GM12878 (cell line): ENCODE data around the gene RETREG2. TPM values are rescaled to one million over a fixed set of nuclear protein-coding genes. Genes with fewer than 3 reads are reported as not detected.

Experiments
- E2F8 ChIP-seq: fragments of 450-650 bp; IDR thresholded peaks from 2 replicates; pipeline ENCODE4 v1.6.1; 2018; ENCODE audit warnings: mild to moderate bottlenecking, low read depth, moderate library complexity; ENCODE audit not compliant: partially characterized antibody
- HCFC1 ChIP-seq: fragments of 150-350 bp; IDR thresholded peaks from 2 replicates; pipeline ENCODE4 v1.6.1; 2014; ENCODE audit warnings: low read length
- NFIC ChIP-seq: IDR thresholded peaks from 2 replicates; pipeline ENCODE4 v1.6.1; 2012; ENCODE audit warnings: low read depth, mild to moderate bottlenecking, inconsistent platforms, low read length, moderate library complexity
- NFYA ChIP-seq: IDR thresholded peaks from 2 replicates; pipeline ENCODE4 v1.6.1; 2011; ENCODE audit warnings: low read depth, mild to moderate bottlenecking, low read length, improper control_type of control experiment, borderline replicate concordance
- NR2C2 ChIP-seq: IDR thresholded peaks from 2 replicates; pipeline ENCODE4 v1.6.1; 2011; ENCODE audit warnings: borderline replicate concordance, low read depth; ENCODE audit not compliant: control insufficient read depth, insufficient read length
- POU2F2 ChIP-seq: IDR thresholded peaks from 3 replicates; pipeline ENCODE4 v1.6.1; 2011; ENCODE audit warnings: low read depth, mild to moderate bottlenecking, low read length, borderline replicate concordance
- RELA ChIP-seq: fragments of 450-650 bp; IDR thresholded peaks from 2 replicates; pipeline ENCODE4 v1.8.0; 2014; ENCODE audit warnings: borderline replicate concordance; ENCODE audit not compliant: partially characterized antibody
- SIX5 ChIP-seq: IDR thresholded peaks from 2 replicates; pipeline ENCODE4 v1.6.1; 2011; ENCODE audit warnings: mild to moderate bottlenecking, low read depth, low read length, moderate library complexity; ENCODE audit not compliant: severe bottlenecking
- SREBF1 ChIP-seq: IDR thresholded peaks from 2 replicates; pipeline ENCODE4 v1.6.1; 2012; ENCODE audit warnings: mild to moderate bottlenecking, low read length
- SREBF2 ChIP-seq: IDR thresholded peaks from 2 replicates; pipeline ENCODE4 v1.6.1; 2012; ENCODE audit warnings: mild to moderate bottlenecking, low read length
- WRNIP1 ChIP-seq: IDR thresholded peaks from 2 replicates; pipeline ENCODE4 v1.6.1; 2011; ENCODE audit warnings: low read depth, low read length, improper control_type of control experiment, borderline replicate concordance
- polyA plus RNA-seq, 11 experiments: library from polyadenylated mRNA; depleted of rRNA in 4 of 11; unstranded in 6 of 11; stranded (reverse) in 5 of 11; fragments of >200 nt; fragmentation: Nextera tagmentation in 4 of 11; fragmentation: Illumina TruSeq in 1 of 11; extraction: Ambion mirVana in 4 of 11; extraction: Trizol in 1 of 11; gene quantifications; 1 replicate in 1 of 11; 2 replicates in 10 of 11; pipeline versions ENCODE4 v1.2.1 to v1.2.3, GENCODE V29; 2011 to 2016; ENCODE audit warnings: inconsistent platforms in 2 of 11, missing spikeins in 2 of 11, low read depth in 1 of 11
- total RNA-seq, 4 experiments: library from RNA; depleted of rRNA in 3 of 4; stranded (reverse); fragments of >200 nt in 3 of 4; fragmentation: Illumina TruSeq in 1 of 4; extraction: Trizol in 1 of 4; gene quantifications; 2 replicates each; pipeline versions ENCODE4 v1.2.1 to v1.2.3, GENCODE V29; 2013 to 2021
- TF ChIP-seq, protein P1 (sequence below): fragments of 450-650 bp; IDR thresholded peaks from 2 replicates; pipeline ENCODE4 v1.6.1; 2018; ENCODE audit warnings: borderline replicate concordance, mild to moderate bottlenecking; ENCODE audit not compliant: partially characterized antibody
- TF ChIP-seq, protein P2 (sequence below): IDR thresholded peaks from 2 replicates; pipeline ENCODE4 v1.6.1; 2012; ENCODE audit warnings: mild to moderate bottlenecking, low read depth, low read length
- TF ChIP-seq, protein P3 (sequence below): IDR thresholded peaks from 2 replicates; pipeline ENCODE4 v1.6.1; 2012; ENCODE audit warnings: improper control_type of control experiment, low read depth, low read length; ENCODE audit not compliant: insufficient replicate concordance

Gene RETREG2
- total and polyA plus RNA-seq, 10 of the 15 experiments (the other 5 are each of a cell fraction or from before 2014, with no cell fraction given), result 10.1 to 72.0 (median 28.3) TPM

DNA sequence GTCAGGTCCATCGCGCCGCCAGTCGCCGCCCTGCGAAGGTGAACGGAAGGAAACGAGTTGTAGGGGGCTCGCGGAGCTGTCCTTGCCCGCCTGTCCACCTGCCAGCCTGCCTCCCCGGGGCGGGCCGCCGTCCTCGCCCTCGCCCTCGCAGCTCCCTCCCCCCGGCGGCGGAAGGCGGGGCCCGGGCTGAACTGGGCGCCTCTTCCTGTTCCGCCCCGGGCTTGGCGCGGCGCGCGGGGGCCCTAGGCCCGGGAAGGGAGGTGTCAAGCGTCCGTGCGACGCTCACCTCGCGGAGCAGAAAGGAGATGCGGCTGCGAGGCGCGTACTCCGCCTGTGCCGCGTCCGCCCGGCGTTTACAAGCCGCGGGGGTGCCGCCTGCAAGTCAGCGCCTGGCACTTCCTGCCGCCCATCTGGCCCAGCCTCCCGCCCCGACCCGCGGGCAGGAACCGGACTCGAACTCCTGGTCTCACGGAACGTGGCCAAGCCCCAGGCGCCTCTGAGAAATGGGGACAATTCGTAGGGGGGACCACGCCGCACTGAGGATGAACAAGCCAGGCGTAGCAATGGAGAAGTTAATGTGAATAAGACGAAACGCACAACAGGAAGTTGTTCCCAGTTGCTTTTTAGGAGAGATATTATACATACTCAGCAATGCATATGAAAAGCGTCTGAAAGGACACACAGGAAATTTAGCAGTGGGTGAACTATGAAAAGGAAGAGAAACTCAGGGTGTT, 1.1 kb upstream of the RETREG2 start, which contains the start of gene CNPPD1 (continued):
- TF ChIP-seq, protein P1, sequence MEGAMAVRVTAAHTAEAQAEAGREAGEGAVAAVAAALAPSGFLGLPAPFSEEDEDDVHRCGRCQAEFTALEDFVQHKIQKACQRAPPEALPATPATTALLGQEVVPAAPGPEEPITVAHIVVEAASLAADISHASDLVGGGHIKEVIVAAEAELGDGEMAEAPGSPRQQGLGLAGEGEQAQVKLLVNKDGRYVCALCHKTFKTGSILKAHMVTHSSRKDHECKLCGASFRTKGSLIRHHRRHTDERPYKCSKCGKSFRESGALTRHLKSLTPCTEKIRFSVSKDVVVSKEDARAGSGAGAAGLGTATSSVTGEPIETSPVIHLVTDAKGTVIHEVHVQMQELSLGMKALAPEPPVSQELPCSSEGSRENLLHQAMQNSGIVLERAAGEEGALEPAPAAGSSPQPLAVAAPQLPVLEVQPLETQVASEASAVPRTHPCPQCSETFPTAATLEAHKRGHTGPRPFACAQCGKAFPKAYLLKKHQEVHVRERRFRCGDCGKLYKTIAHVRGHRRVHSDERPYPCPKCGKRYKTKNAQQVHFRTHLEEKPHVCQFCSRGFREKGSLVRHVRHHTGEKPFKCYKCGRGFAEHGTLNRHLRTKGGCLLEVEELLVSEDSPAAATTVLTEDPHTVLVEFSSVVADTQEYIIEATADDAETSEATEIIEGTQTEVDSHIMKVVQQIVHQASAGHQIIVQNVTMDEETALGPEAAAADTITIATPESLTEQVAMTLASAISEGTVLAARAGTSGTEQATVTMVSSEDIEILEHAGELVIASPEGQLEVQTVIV, result peak; percentile 59
- TF ChIP-seq WRNIP1 (no peak), NFYA (no peak), SREBF1 (no peak), RELA (peak; percentile 61), SIX5 (no peak), SREBF2 (no peak), NR2C2 (no peak), HCFC1 (no peak), POU2F2 (0 out of 3 replicates have a peak, but pooled peaks have one; percentile 42), NFIC (peak; percentile 38; the same call in 1 of the 2 replicates), E2F8 (no peak)
- TF ChIP-seq, protein P2, sequence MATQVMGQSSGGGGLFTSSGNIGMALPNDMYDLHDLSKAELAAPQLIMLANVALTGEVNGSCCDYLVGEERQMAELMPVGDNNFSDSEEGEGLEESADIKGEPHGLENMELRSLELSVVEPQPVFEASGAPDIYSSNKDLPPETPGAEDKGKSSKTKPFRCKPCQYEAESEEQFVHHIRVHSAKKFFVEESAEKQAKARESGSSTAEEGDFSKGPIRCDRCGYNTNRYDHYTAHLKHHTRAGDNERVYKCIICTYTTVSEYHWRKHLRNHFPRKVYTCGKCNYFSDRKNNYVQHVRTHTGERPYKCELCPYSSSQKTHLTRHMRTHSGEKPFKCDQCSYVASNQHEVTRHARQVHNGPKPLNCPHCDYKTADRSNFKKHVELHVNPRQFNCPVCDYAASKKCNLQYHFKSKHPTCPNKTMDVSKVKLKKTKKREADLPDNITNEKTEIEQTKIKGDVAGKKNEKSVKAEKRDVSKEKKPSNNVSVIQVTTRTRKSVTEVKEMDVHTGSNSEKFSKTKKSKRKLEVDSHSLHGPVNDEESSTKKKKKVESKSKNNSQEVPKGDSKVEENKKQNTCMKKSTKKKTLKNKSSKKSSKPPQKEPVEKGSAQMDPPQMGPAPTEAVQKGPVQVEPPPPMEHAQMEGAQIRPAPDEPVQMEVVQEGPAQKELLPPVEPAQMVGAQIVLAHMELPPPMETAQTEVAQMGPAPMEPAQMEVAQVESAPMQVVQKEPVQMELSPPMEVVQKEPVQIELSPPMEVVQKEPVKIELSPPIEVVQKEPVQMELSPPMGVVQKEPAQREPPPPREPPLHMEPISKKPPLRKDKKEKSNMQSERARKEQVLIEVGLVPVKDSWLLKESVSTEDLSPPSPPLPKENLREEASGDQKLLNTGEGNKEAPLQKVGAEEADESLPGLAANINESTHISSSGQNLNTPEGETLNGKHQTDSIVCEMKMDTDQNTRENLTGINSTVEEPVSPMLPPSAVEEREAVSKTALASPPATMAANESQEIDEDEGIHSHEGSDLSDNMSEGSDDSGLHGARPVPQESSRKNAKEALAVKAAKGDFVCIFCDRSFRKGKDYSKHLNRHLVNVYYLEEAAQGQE, result no peak
- TF ChIP-seq, protein P3, sequence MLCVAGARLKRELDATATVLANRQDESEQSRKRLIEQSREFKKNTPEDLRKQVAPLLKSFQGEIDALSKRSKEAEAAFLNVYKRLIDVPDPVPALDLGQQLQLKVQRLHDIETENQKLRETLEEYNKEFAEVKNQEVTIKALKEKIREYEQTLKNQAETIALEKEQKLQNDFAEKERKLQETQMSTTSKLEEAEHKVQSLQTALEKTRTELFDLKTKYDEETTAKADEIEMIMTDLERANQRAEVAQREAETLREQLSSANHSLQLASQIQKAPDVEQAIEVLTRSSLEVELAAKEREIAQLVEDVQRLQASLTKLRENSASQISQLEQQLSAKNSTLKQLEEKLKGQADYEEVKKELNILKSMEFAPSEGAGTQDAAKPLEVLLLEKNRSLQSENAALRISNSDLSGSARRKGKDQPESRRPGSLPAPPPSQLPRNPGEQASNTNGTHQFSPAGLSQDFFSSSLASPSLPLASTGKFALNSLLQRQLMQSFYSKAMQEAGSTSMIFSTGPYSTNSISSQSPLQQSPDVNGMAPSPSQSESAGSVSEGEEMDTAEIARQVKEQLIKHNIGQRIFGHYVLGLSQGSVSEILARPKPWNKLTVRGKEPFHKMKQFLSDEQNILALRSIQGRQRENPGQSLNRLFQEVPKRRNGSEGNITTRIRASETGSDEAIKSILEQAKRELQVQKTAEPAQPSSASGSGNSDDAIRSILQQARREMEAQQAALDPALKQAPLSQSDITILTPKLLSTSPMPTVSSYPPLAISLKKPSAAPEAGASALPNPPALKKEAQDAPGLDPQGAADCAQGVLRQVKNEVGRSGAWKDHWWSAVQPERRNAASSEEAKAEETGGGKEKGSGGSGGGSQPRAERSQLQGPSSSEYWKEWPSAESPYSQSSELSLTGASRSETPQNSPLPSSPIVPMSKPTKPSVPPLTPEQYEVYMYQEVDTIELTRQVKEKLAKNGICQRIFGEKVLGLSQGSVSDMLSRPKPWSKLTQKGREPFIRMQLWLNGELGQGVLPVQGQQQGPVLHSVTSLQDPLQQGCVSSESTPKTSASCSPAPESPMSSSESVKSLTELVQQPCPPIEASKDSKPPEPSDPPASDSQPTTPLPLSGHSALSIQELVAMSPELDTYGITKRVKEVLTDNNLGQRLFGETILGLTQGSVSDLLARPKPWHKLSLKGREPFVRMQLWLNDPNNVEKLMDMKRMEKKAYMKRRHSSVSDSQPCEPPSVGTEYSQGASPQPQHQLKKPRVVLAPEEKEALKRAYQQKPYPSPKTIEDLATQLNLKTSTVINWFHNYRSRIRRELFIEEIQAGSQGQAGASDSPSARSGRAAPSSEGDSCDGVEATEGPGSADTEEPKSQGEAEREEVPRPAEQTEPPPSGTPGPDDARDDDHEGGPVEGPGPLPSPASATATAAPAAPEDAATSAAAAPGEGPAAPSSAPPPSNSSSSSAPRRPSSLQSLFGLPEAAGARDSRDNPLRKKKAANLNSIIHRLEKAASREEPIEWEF, result no peak
